Activated T-cell treated with anti-CD3 and anti-CD28 coated beads for 1 hour (primary cell): ENCODE data around the gene NPFFR1.

ENCODE experiments used
- DNase-seq: peaks from one replicate; pipeline ENCODE4 v3.0.0-alpha.2; 2020; ENCODE audit warnings: low read depth

NPFFR1 gene

GRCh38 chr10:70315276-70315675, 31.5 kb upstream of the NPFFR1 start:
- DNase-seq: no peak

GRCh38 chr10:70312972-70313371, 29.2 kb upstream of the NPFFR1 start:
- DNase-seq: no peak

- no peak for DNase-seq
These were observed 28.4 kb upstream of the NPFFR1 start for GRCh38 chr10:70312249-70312648.

- no peak for DNase-seq
These were observed 27.9 kb upstream of the NPFFR1 start for GRCh38 chr10:70311698-70312097.

GRCh38 chr10:70309661-70310060, 25.9 kb upstream of the NPFFR1 start:
- no peak for DNase-seq

- DNase-seq: no peak
These were observed 24.6 kb upstream of the NPFFR1 start for GRCh38 chr10:70308121-70309060.

- no peak for DNase-seq
These were observed 23.2 kb upstream of the NPFFR1 start for GRCh38 chr10:70306886-70307520.

GRCh38 chr10:70306181-70306705, 22.4 kb upstream of the NPFFR1 start:
- DNase-seq: no peak

- DNase-seq: no peak
These were observed 19.9 kb upstream of the NPFFR1 start for GRCh38 chr10:70303730-70304129.

- no peak for DNase-seq
These were observed 18.5 kb upstream of the NPFFR1 start for GRCh38 chr10:70302292-70302691.

GRCh38 chr10:70300908-70301597, 17.2 kb upstream of the NPFFR1 start:
- no peak for DNase-seq

- no peak for DNase-seq
These were observed 16.7 kb upstream of the NPFFR1 start for GRCh38 chr10:70300461-70300860.

- no peak for DNase-seq
These were observed 16.1 kb upstream of the NPFFR1 start for GRCh38 chr10:70299876-70300275.

GRCh38 chr10:70298393-70298792, 14.6 kb upstream of the NPFFR1 start:
- no peak for DNase-seq

- DNase-seq: no peak
These were observed 13.4 kb upstream of the NPFFR1 start for GRCh38 chr10:70297224-70297623.

- no peak for DNase-seq
These were observed 12.6 kb upstream of the NPFFR1 start for GRCh38 chr10:70296406-70296899.

GRCh38 chr10:70295926-70296325, 12.1 kb upstream of the NPFFR1 start:
- no peak for DNase-seq

- DNase-seq: no peak
These were observed 11.5 kb upstream of the NPFFR1 start for GRCh38 chr10:70295321-70295720.

- DNase-seq: no peak
These were observed 9.5 kb upstream of the NPFFR1 start for GRCh38 chr10:70293169-70293843.

GRCh38 chr10:70292004-70292403, 8.2 kb upstream of the NPFFR1 start:
- DNase-seq: no peak

GRCh38 chr10:70289739-70290138, 5.9 kb upstream of the NPFFR1 start:
- no peak for DNase-seq

- no peak for DNase-seq
These were observed 2.8 kb upstream of the NPFFR1 start for GRCh38 chr10:70286616-70287015.
